GM12878 (cell line): ENCODE results near the gene AMN1. TPM values are rescaled to one million over a fixed set of nuclear protein-coding genes. Genes with fewer than 3 reads are reported as not detected.
A peak's percentile ranks its signal among the peaks of the same experiment; 100 is the strongest.
"Not testable (repeated sequence)": the region's sequence is repeated elsewhere in the genome, so short reads cannot be mapped to it uniquely, and the experiment has no call there.

Experiments
- ATAC-seq: fragments of 200-7000 bp; cut with Tn5 transposase; 3 replicates; pipeline ENCODE4 v1.9.1; 2020; ENCODE audit warnings: mild to moderate bottlenecking, moderate library complexity
- BruUV-seq: library from RNA; stranded (reverse); fragments of 400-500 nt; replicated peaks from 2 replicates; lab custom pipeline; 2021; lab: Mats Ljungman, UMichigan
- CTCF ChIA-PET: fragments of 300-600 bp; sonication (Branson Sonifier 250); formaldehyde crosslinking; extraction: SDS; loops from one replicate; lab custom pipeline; 2021; ENCODE audit warnings: inconsistent platforms; lab: Yijun Ruan, JAX
- POLR2A ChIA-PET: fragments of 350-600 bp; formaldehyde crosslinking; extraction: SDS; loops from one replicate; lab custom pipeline; 2021; ENCODE audit warnings: inconsistent platforms; lab: Charles Lee
- RAD21 ChIA-PET: fragments of 300-600 bp; sonication (Branson Sonifier 250); formaldehyde crosslinking; loops from one replicate; lab custom pipeline; 2023; ENCODE audit warnings: antibody characterized with exemption; ENCODE audit not compliant: unreplicated experiment; lab: Charles Lee
- SMC1A ChIA-PET: fragments of 300-600 bp; sonication (Branson Sonifier 250); formaldehyde crosslinking; loops from one replicate; lab custom pipeline; 2023; ENCODE audit not compliant: unreplicated experiment, uncharacterized antibody; lab: Charles Lee
- DNase-seq: peaks from one replicate; pipeline ENCODE4 v3.0.0-alpha.2; 2011; ENCODE audit warnings: low read depth, low spot score
- FAIRE-seq: peaks from 3 replicates; lab custom pipeline; 2011; peaks lifted over from hg19 to GRCh38; lab: Jason Lieb, UNC
- H2AFZ ChIP-seq: 2 replicates; pipeline ENCODE4 v1.6.0; 2011; ENCODE audit warnings: low read depth, low read length, control low read depth; ENCODE audit not compliant: control insufficient read depth
- H3K27ac ChIP-seq: 2 replicates; pipeline ENCODE4 v1.5.1; 2011; ENCODE audit warnings: control low read depth; ENCODE audit not compliant: control insufficient read depth, insufficient read depth
- H3K27me3 ChIP-seq, 2 experiments: replicated peaks in 1 of 2; 2 replicates each; pipeline versions ENCODE4 v1.6.0 to v1.6.1; 2011; ENCODE audit warnings: low read length in 1 of 2; ENCODE audit not compliant: control insufficient read depth in 2 of 2, insufficient read depth in 2 of 2
- H3K36me3 ChIP-seq, 2 experiments: 2 replicates each; pipeline ENCODE4 v1.5.1; 2011; ENCODE audit warnings: low read length in 1 of 2; ENCODE audit not compliant: control insufficient read depth in 2 of 2, insufficient read depth in 2 of 2
- H3K4me1 ChIP-seq: 2 replicates; pipeline ENCODE4 v1.6.1; 2011; ENCODE audit warnings: mild to moderate bottlenecking, low read length, moderate library complexity, mixed read lengths; ENCODE audit not compliant: control insufficient read depth, insufficient read depth
- H3K4me2 ChIP-seq: 2 replicates; pipeline ENCODE4 v1.6.0; 2011; ENCODE audit warnings: control low read depth; ENCODE audit not compliant: control insufficient read depth, insufficient read depth
- H3K4me3 ChIP-seq: fragments of 200-600 bp; sonication (generic); 2 replicates; pipeline ENCODE4 v1.5.1; 2016
- H3K79me2 ChIP-seq: 2 replicates; pipeline ENCODE4 v1.6.0; 2011; ENCODE audit warnings: low read length; ENCODE audit not compliant: control insufficient read depth, insufficient read depth
- H3K9ac ChIP-seq: 2 replicates; pipeline ENCODE4 v1.8.0; 2011; ENCODE audit warnings: low read length, control low read depth, mixed read lengths; ENCODE audit not compliant: control insufficient read depth, insufficient read depth
- H3K9me3 ChIP-seq: replicated peaks from 3 replicates; pipeline ENCODE4 v1.5.1; 2011; ENCODE audit warnings: mild to moderate bottlenecking, low read length; ENCODE audit not compliant: control insufficient read depth, insufficient read depth
- H4K20me1 ChIP-seq: 2 replicates; pipeline ENCODE4 v1.6.0; 2011; ENCODE audit not compliant: control insufficient read depth, insufficient read depth
- CTCF ChIP-seq, 3 experiments: IDR thresholded peaks in 2 of 3; conservative IDR thresholded peaks in 1 of 3; 2 replicates each; pipeline ENCODE4 v1.5.1; 2011; ENCODE audit warnings: low read depth in 3 of 3, low read length in 3 of 3, mild to moderate bottlenecking in 3 of 3, control low read depth in 2 of 3, moderate library complexity in 2 of 3, inconsistent platforms in 1 of 3, mixed read lengths in 1 of 3; ENCODE audit not compliant: control insufficient read depth in 2 of 3, insufficient read depth in 1 of 3; ENCODE audit errors: extremely low read depth in 1 of 3
- ESRRA ChIP-seq: IDR thresholded peaks from 2 replicates; pipeline ENCODE4 v1.6.1; 2012; ENCODE audit warnings: mild to moderate bottlenecking, low read length, improper control_type of control experiment
- RAD21 ChIP-seq: IDR thresholded peaks from 2 replicates; pipeline ENCODE4 v1.6.1; 2011; ENCODE audit warnings: mild to moderate bottlenecking, low read depth, low read length, moderate library complexity; ENCODE audit not compliant: insufficient read depth
- whole genome bisulfite sequencing: methylation state at CpG from one replicate; pipeline ENCODE4 v1.1.6; 2016; ENCODE audit warnings: low lambda C conversion rate; ENCODE audit not compliant: insufficient replicate concordance, insufficient coverage; ENCODE audit errors: missing lambda C conversion rate; 5-methylcytosine and 5-hydroxymethylcytosine counted together
- in situ Hi-C: fragments of 300-500 bp; cut with MboI; formaldehyde crosslinking; loops from 9 replicates; pipeline ENCODE4 v1.14.3; 2018; ENCODE audit warnings: mixed read lengths
- intact Hi-C: fragments of 100-400 bp; cut with micrococcal nuclease; formaldehyde crosslinking; loops from one replicate; pipeline ENCODE4 v1.14.2; 2022; ENCODE audit not compliant: unreplicated experiment
- polyA plus RNA-seq, 11 experiments: library from polyadenylated mRNA; depleted of rRNA in 4 of 11; unstranded in 6 of 11; stranded (reverse) in 5 of 11; fragments of >200 nt; fragmentation: Nextera tagmentation in 4 of 11; fragmentation: Illumina TruSeq in 1 of 11; extraction: Ambion mirVana in 4 of 11; extraction: Trizol in 1 of 11; gene quantifications; 1 replicate in 1 of 11; 2 replicates in 10 of 11; pipeline versions ENCODE4 v1.2.1 to v1.2.3, GENCODE V29; 2011 to 2016; ENCODE audit warnings: inconsistent platforms in 2 of 11, missing spikeins in 2 of 11, low read depth in 1 of 11
- total RNA-seq, 4 experiments: library from RNA; depleted of rRNA in 3 of 4; stranded (reverse); fragments of >200 nt in 3 of 4; fragmentation: Illumina TruSeq in 1 of 4; extraction: Trizol in 1 of 4; gene quantifications; 2 replicates each; pipeline versions ENCODE4 v1.2.1 to v1.2.3, GENCODE V29; 2013 to 2021

Gene AMN1
- total and polyA plus RNA-seq, 10 of the 15 experiments (the other 5 are each of a cell fraction or from before 2014, with no cell fraction given), result 5.4 to 19.3 (median 9.3) TPM

DNA sequence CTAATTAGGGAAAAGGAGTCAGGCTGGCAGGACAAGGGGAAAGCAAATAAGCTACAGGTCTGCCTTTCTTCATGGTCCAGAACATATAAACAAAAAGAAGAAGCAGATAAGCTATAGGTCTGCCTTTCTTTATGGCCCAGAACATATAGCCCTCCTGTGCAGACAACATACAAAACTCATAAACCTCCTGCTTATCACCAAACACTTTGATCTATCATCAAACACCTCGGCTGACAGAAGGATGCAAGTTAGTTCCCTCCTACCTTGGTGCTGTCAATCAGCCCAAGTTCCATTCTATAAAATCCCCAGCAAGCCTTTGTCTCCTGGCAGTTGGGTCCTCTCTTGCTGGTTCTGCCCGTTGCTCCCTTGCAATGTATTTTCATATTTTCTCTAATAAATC, 23.2 kb downstream of the AMN1 start:
- H3K9me3 ChIP-seq, result peaks cover 2% of the 10 kb centered on the region; the same call in 2 of the 3 replicates
- DNase-seq (no peak), ATAC-seq (no peak), FAIRE-seq (no peak)
- no peaks in the 10 kb centered on the region for H3K4me1 ChIP-seq
- SMC1A ChIA-PET, result interaction anchor here (0.7 to 1.1 kb wide), 3 partner anchors 8 to 119 kb away, joined by 3 to 4 read pairs (median 4); no protein-coding TSS in a partner anchor
- no peaks in the 10 kb centered on the region for H4K20me1 ChIP-seq
- H3K9ac ChIP-seq, result no peak overlapping the region
- BruUV-seq, result no TSS peak
- 64% methylated on average over 2 of the region's 2 CpGs for WGBS
- TF ChIP-seq ESRRA, result no peak
- no peak overlapping the region for H3K27ac ChIP-seq
- in situ Hi-C loops (no loop called here), intact Hi-C loops (no loop called here)
- POLR2A ChIA-PET, result no interaction called here
- no peaks in the 10 kb centered on the region for H3K27me3 ChIP-seq
- RAD21 ChIA-PET, result no interaction called here
- H2AFZ ChIP-seq, result no peak overlapping the region
- CTCF ChIA-PET, result interaction anchor here (0.7 kb wide), 2 partner anchors 29 to 328 kb away, joined by 4 read pairs; no protein-coding TSS in a partner anchor
- H3K36me3 ChIP-seq, result no peaks in the 10 kb centered on the region
- H3K4me2 ChIP-seq, result no peak overlapping the region
- no peak overlapping the region for H3K4me3 ChIP-seq
- H3K79me2 ChIP-seq, result no peaks in the 10 kb centered on the region

DNA sequence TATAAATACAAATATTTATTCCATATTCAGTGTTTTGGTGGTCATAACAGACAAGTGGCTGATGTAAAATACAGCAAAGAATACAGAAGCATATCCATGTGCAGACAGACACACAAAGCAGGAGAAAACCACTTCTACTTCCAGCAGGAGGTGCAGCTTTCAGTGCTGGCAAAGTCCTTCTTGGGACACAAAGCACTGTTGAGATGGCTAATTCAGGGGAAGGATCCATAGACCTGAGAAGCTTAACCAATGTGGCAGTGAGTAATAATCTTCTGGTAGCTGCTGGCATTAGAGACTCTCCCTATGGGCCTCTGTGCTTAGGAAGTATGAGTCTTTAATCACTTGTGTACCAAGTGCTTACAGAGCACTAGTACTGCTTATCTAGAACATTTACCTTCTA, 26.8 kb downstream of the AMN1 start:
- no peak for ATAC-seq
- Histone ChIP-seq H3K27me3 (no peaks in the 10 kb centered on the region), H3K4me1 (no peaks in the 10 kb centered on the region), H3K27ac (no peak overlapping the region), H3K4me2 (no peak overlapping the region), H3K36me3 (no peaks in the 10 kb centered on the region), H4K20me1 (no peaks in the 10 kb centered on the region), H3K9ac (no peak overlapping the region), H2AFZ (no peak overlapping the region), H3K9me3 (no peaks in the 10 kb centered on the region), H3K79me2 (no peaks in the 10 kb centered on the region), H3K4me3 (no peak overlapping the region)
- 0 out of 2 replicates have a peak, but pooled peaks have one; percentile 7 for TF ChIP-seq RAD21
- TF ChIP-seq CTCF (IDR thresholded peaks at IDR 0.05 in 2 of 3, conservative IDR thresholded peaks at IDR 0.05 in 1 of 3; ENCODE audit: control insufficient read depth in 2 of 3, extremely low read depth in 1 of 3, insufficient read depth in 1 of 3, low read depth in 3 of 3, low read length in 3 of 3), result no peak
- no TSS peak for BruUV-seq
- ChIA-PET CTCF (interaction anchor here (1.0 to 1.9 kb wide), 4 partner anchors 8 to 13 kb away, joined by 3 to 5 read pairs (median 4); no protein-coding TSS in a partner anchor), POLR2A (no interaction called here), RAD21 (no interaction called here), SMC1A (interaction anchor here (1.5 to 2.6 kb wide), 2 partner anchors 13 to 23 kb away, joined by 3 to 11 read pairs; no protein-coding TSS in a partner anchor)
- in situ Hi-C loops, result no loop called here
- no peak for DNase-seq
- intact Hi-C loops, result no loop called here
- no peak for FAIRE-seq

GRCh38 chr12:31689921-31690320, 38.9 kb downstream of the AMN1 start:
- H2AFZ ChIP-seq, in situ Hi-C loops, ATAC-seq, intact Hi-C loops, H3K79me2 ChIP-seq, H3K4me3 ChIP-seq, FAIRE-seq, H4K20me1 ChIP-seq, H3K27ac ChIP-seq, H3K36me3 ChIP-seq, DNase-seq, H3K27me3 ChIP-seq, H3K9ac ChIP-seq, H3K9me3 ChIP-seq, H3K4me2 ChIP-seq, H3K4me1 ChIP-seq: not testable (repeated sequence)
- SMC1A ChIA-PET, result interaction anchor here (0.7 to 2.1 kb wide), 8 partner anchors 8 to 206 kb away, joined by 3 to 9 read pairs (median 3); partner anchors contain the start of gene AMN1
- BruUV-seq, result TSS peak; percentile 78
- POLR2A ChIA-PET, result interaction anchor here (0.7 kb wide), 1 partner anchor 25 kb away, joined by 4 read pairs; no protein-coding TSS in a partner anchor
- 98% methylated on average over 3 of the region's 3 CpGs for WGBS
- RAD21 ChIA-PET, result interaction anchor here (1.0 to 1.2 kb wide), 3 partner anchors 9 to 206 kb away, joined by 3 to 5 read pairs (median 3); no protein-coding TSS in a partner anchor
- CTCF ChIA-PET, result interaction anchor here (0.9 to 1.4 kb wide), 2 partner anchors 25 to 43 kb away, joined by 3 to 4 read pairs; no protein-coding TSS in a partner anchor
